Measurements from ENCODE around the gene ACKR4.
"Not testable (repeated sequence)": the region's sequence is repeated elsewhere in the genome, so short reads cannot be mapped to it uniquely, and the experiment has no call there.

The ACKR4 gene

GRCh38 chr3:132596816-132597433 lies at the start of gene ACKR4:
Gene ACKR4 (plus strand): TSS chr3:132597270. CDS start chr3:132600398, 3,128 bp downstream.
- DNase-seq: no peak

- DNase-seq: no peak
Measured at GRCh38 chr3:132549169-132549568, 47.9 kb upstream of the ACKR4 start.

- DNase-seq: no peak
Measured at GRCh38 chr3:132549890-132550578, 47.0 kb upstream of the ACKR4 start.

GRCh38 chr3:132550579-132551305 lies 46.3 kb upstream of the ACKR4 start:
- no peak for DNase-seq

- no peak for DNase-seq
Measured at GRCh38 chr3:132553826-132554225, 43.2 kb upstream of the ACKR4 start.

- no peak for DNase-seq
Measured at GRCh38 chr3:132554437-132554836, 42.6 kb upstream of the ACKR4 start.

GRCh38 chr3:132555306-132556035 lies 41.6 kb upstream of the ACKR4 start:
- no peak for DNase-seq

GRCh38 chr3:132556036-132556386 lies 41.1 kb upstream of the ACKR4 start:
- DNase-seq: not testable (repeated sequence)

GRCh38 chr3:132556508-132557159 lies 40.4 kb upstream of the ACKR4 start:
- no peak for DNase-seq

GRCh38 chr3:132561003-132561402 lies 36.1 kb upstream of the ACKR4 start:
- no peak for DNase-seq

GRCh38 chr3:132563420-132564069 lies 33.5 kb upstream of the ACKR4 start:
- DNase-seq: peak; percentile 17

- no peak for DNase-seq
Measured at GRCh38 chr3:132564070-132564465, 33.0 kb upstream of the ACKR4 start.

- DNase-seq: no peak
Measured at GRCh38 chr3:132568422-132568821, 28.6 kb upstream of the ACKR4 start.

GRCh38 chr3:132569153-132569552 lies 27.9 kb upstream of the ACKR4 start:
- no peak for DNase-seq

- no peak for DNase-seq
Measured at GRCh38 chr3:132569580-132569979, 27.5 kb upstream of the ACKR4 start.

GRCh38 chr3:132570016-132570415 lies 27.1 kb upstream of the ACKR4 start:
- no peak for DNase-seq

GRCh38 chr3:132573797-132574211 lies 23.3 kb upstream of the ACKR4 start:
- peak; percentile 62 for DNase-seq

GRCh38 chr3:132587401-132587800 lies 9.7 kb upstream of the ACKR4 start:
- no peak for DNase-seq

GRCh38 chr3:132592216-132592615 lies 4.9 kb upstream of the ACKR4 start:
- no peak for DNase-seq

GRCh38 chr3:132593241-132593946 lies 3.7 kb upstream of the ACKR4 start:
- DNase-seq: no peak

- DNase-seq: no peak
Measured at GRCh38 chr3:132593947-132594323, 3.1 kb upstream of the ACKR4 start.

- no peak for DNase-seq
Measured at GRCh38 chr3:132594498-132594897, 2.6 kb upstream of the ACKR4 start.
